ENCODE data around the gene TMEM132C.

DNA sequence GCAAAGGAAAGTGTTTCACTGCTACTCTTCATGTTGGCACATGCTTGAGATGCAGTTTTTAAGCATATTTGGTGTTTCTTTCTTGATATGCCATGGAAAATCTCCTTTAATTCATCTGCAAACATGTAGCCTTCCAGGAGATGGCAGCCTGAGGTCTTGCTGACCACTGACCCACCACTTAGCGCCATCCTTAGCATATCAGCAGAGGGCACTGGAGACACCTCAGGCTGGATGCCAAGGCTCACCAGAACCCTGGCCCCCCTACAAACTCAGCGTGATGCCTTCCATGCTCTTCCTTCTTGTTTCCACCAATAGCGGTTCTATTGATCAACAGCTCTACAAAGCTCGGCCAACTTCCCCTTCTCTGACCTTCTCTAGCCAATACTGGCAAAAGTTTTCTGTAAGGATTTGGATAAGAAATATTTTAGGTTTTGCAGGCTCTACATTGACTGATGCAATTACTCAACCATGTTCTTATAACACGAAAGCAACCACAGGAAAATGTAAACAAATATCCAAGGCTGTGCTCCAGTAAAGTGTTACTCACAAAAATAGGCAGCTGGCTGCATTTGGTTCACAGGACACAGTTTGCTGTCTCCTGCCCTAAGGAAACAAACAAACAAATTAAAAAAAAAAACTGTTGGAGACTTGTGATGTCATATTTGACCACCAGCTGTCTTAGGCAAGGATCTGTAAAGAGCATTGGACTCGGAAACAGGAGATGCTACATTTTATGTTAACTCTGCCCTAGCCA is 347.0 kb downstream of the TMEM132C start:
- TF ChIP-seq RAD21 (IDR thresholded peaks at IDR 0.05; ENCODE audit: low read depth) (no peak), NFIC (IDR thresholded peaks at IDR 0.05) (no peak), YY1 (IDR thresholded peaks at IDR 0.05; ENCODE audit: low read depth) (no peak), EP300 (IDR thresholded peaks at IDR 0.05; ENCODE audit: borderline replicate concordance) (no peak), EGR1 (IDR thresholded peaks at IDR 0.05) (no peak), TAF1 (IDR thresholded peaks at IDR 0.05; ENCODE audit: low read depth) (no peak), CEBPB (IDR thresholded peaks at IDR 0.05) (no peak), FOXM1 (IDR thresholded peaks at IDR 0.05; ENCODE audit: borderline replicate concordance, low read depth) (no peak), TEAD4 (IDR thresholded peaks at IDR 0.05) (no peak), CREB1 (IDR thresholded peaks at IDR 0.05; ENCODE audit: low read depth) (no peak)
- TF ChIP-seq, protein P1, sequence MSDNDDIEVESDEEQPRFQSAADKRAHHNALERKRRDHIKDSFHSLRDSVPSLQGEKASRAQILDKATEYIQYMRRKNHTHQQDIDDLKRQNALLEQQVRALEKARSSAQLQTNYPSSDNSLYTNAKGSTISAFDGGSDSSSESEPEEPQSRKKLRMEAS (IDR thresholded peaks at IDR 0.05): no peak
- TF ChIP-seq, protein P2, sequence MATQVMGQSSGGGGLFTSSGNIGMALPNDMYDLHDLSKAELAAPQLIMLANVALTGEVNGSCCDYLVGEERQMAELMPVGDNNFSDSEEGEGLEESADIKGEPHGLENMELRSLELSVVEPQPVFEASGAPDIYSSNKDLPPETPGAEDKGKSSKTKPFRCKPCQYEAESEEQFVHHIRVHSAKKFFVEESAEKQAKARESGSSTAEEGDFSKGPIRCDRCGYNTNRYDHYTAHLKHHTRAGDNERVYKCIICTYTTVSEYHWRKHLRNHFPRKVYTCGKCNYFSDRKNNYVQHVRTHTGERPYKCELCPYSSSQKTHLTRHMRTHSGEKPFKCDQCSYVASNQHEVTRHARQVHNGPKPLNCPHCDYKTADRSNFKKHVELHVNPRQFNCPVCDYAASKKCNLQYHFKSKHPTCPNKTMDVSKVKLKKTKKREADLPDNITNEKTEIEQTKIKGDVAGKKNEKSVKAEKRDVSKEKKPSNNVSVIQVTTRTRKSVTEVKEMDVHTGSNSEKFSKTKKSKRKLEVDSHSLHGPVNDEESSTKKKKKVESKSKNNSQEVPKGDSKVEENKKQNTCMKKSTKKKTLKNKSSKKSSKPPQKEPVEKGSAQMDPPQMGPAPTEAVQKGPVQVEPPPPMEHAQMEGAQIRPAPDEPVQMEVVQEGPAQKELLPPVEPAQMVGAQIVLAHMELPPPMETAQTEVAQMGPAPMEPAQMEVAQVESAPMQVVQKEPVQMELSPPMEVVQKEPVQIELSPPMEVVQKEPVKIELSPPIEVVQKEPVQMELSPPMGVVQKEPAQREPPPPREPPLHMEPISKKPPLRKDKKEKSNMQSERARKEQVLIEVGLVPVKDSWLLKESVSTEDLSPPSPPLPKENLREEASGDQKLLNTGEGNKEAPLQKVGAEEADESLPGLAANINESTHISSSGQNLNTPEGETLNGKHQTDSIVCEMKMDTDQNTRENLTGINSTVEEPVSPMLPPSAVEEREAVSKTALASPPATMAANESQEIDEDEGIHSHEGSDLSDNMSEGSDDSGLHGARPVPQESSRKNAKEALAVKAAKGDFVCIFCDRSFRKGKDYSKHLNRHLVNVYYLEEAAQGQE (IDR thresholded peaks at IDR 0.05; ENCODE audit: low read depth): no peak
- TF ChIP-seq, protein P3, sequence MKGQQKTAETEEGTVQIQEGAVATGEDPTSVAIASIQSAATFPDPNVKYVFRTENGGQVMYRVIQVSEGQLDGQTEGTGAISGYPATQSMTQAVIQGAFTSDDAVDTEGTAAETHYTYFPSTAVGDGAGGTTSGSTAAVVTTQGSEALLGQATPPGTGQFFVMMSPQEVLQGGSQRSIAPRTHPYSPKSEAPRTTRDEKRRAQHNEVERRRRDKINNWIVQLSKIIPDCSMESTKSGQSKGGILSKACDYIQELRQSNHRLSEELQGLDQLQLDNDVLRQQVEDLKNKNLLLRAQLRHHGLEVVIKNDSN (IDR thresholded peaks at IDR 0.05): no peak

Data from Ishikawa (cell line).